HG02610 (cell line): ENCODE results near the gene GULP1.

ENCODE experiments used
- ATAC-seq: cut with Tn5 transposase; IDR thresholded peaks from one replicate; pipeline ENCODE4 v1.9.1; 2021; ENCODE audit warnings: mild to moderate bottlenecking, moderate library complexity; ENCODE audit not compliant: unreplicated experiment

Gene GULP1

DNA sequence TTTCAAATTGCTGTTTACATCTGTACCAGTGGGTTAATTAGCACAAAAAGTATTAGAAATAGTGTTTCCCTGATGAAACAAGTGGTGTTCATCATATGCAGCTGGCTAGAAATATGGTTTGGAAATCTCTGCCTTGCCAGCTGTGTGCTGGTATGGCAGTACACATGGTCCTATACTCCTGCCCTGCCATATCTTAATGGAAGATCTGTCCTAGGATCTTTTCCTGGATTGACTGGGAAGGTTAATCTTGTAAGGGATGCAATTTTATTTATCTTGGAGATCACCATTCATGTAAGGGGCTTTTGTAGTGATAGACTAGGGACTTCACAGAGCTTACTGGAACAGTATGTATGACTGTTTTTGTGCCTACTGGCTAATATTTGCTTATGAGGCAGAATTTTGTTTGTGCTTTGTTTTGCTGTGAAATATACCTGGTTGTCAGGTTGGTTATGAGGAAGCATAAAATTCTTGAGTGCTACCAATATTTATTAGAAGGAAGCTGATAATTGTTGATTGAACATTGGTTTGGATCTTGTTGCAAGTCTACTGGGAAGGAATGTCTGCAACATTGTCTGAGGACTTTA, 73.5 kb downstream of the GULP1 start:
- no peak for ATAC-seq

- no peak for ATAC-seq
Measured at GRCh38 chr2:188367164-188367563, 75.5 kb downstream of the GULP1 start.

DNA sequence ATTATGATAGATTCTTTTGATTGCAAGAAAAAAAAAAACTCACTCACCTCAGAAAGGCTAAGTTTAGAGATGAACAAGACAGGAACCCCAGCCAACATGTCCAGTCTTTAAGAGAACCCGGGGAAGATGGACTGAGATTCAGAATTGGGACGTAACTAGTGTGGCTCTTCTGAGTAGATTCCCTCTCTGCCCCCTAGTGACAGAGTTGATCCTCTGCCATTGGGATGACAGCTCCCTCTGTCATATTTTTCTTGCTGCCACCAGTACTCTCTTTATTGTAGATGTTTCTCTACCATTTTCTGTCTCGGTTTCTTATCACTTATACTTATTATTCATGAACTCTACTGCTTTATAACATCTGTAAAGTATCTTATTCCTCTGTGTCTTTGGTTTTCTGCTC, 77.7 kb downstream of the GULP1 start:
- peak; percentile 73 for ATAC-seq

DNA sequence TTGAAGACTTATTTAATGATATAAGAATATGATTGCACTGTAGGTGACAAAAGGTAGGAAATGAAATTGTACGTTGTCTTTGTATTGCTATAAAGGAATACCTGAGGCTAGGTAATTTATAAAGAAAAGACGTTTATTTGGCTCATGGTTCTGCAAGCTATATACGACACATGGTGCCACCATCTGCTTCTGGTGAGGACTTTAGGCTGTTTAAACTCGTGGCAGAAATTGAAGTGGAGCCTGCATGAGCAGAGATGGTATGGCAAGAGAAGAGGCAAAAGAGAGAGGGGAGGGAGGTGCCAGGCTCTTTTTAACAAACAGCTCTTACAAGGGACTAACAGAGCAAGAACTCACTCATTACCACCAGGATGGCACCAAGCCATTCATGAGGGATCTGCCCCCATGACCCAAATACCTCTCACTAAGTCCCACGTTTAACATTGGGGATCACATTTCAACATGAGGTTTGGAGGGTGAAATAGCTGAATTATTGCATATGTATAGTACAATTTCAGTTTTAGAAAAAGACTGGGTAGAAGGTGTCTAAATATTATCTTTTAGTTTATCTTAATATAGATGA, 86.8 kb downstream of the GULP1 start:
- ATAC-seq, result no peak

DNA sequence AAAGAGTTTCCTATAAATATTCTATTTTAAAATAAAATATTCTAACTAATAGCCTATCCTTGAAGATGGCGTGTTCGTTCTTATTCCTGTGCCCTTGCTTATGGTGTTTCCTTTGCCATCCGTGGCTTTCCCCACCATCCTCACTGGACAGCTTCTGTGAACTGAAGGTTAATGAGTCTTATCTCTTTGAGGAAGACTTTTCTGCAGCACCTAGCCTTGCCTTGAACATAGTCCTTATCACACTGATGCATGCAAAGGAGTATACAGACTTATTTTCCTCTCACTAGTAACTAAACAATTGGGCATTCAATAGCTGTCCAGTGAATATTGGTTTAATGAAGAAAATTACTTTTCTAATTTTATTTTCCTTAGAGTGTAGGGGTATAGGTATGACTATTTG, 88.1 kb downstream of the GULP1 start:
- ATAC-seq, result no peak

- no peak for ATAC-seq
Measured at GRCh38 chr2:188380280-188380679, 88.6 kb downstream of the GULP1 start.

DNA sequence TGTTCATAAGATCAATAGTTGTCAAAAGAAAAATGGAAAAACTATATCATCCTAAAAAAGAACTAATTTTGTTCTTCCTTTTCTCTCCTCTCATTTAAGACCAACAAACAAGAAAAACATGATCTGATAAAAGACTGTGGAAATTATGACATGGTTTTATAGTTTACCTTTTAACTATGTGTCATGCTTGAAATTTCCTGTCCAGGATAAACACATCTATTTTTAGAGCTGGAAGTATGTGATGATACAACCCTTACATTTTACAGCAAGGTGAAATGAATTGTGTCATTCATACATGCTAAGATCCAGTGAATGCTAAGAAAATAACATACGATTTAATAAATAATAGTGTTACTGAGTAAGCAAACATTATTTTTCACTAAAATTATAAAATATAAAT, 89.9 kb downstream of the GULP1 start:
- no peak for ATAC-seq

GRCh38 chr2:188382107-188382506, 90.4 kb downstream of the GULP1 start:
- no peak for ATAC-seq

GRCh38 chr2:188383158-188383557, 91.5 kb downstream of the GULP1 start:
- no peak for ATAC-seq

DNA sequence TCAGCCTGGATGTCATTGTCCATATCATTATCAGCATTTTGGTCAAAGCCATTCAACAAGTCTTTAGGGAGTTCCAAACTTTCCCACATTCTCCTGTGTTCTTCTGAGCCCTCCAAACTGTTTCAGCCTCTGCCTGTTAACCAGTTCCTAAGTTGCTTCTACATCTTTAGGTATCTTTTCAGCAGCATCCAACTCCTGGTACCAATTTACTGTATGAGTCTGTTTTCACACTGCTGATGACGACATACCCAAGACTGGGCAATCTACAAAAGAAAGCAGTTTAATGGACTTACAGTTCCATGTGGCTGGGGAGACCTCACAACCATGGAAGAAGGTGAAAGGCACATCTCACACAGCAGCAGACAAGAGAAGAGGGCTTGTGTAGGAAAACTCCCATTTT, 94.2 kb downstream of the GULP1 start:
- no peak for ATAC-seq

- no peak for ATAC-seq
Measured at GRCh38 chr2:188388831-188389230, 97.2 kb downstream of the GULP1 start.

DNA sequence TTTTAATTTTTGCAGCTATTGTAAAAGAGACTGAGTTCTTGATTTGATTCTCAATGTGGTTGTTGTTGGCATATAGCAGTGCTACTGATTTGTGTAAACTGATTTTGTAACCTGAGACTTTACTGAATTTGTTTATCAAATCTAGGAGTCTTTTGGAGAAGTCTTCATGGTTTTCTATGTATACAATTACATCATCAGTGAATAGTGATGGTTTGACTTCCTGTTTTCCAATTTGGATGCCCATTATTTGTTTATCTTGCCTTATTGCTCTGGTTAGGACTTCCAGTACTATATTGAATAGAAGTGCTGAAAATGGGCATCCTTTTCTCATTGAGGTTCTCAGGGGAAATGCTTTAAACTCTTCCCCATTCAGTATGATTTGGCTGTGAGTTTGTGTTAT, 99.7 kb downstream of the GULP1 start:
- no peak for ATAC-seq

DNA sequence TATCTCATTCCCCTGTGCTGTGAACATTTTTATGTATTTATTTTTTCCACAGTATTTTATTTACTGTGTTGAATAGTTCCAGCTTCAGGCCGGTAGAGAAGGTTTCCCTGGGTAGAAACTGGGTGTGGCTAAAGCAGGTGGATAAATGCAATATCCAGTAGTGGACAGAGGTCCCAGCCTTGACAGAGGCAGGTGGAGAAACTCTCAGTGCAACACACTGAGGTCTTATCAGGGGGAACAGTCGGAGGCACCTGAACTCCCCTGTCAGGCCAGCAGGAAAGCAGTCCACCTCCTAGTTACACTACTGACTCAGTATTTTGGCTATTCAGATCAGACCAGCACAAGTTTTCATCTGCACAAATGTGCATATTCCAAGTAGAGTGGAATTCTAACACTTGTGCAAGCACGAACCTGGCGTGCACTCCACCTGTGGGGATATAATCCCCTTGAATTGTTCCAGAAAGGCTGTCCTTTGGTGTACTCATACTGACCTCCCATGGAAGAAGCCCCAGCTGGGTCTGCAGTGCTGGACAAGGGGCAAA, 103.3 kb downstream of the GULP1 start:
- ATAC-seq, result no peak

DNA sequence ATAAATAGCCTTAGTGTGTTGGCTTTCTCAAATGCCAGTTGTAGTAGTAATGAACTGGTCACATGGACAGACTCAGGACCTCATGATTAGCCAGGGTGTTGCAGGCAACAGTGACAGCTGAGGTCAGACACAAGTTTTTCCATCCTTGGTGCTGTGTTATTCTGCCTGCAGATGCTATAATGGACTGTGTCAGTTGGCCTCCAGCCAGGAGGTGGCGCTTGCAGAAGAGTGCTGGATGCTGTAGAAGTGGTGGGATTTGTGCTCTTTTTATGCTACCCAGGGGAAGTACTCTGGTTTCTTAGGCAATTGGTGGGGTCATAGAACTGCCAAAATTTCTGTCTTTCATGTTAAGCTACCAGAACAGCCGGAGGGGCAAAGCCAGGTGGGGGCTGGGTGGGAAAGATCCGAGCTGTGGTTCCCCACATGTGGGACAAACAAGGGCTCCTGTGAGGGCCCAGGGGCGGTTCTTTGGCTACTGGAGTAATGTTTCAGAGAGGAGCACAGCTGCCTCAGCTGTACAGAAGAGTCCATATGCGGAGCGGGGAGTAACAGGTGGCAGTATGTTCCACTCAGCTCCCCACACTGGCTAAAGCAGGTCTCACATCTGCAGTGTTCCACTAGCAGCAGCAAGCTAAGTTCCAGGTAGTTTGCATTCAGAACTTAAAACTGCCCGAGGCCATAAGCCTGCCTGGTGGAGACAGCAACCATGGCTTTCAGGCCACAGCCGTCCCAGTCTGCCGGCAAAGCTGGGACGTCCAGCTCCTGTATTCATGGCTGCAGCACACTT, 104.4 kb downstream of the GULP1 start:
- no peak for ATAC-seq

- ATAC-seq, result no peak
Measured at GRCh38 chr2:188399159-188399558, 107.5 kb downstream of the GULP1 start.

GRCh38 chr2:188403676-188404075, 112.0 kb downstream of the GULP1 start:
- no peak for ATAC-seq

GRCh38 chr2:188404341-188405004, 112.8 kb downstream of the GULP1 start:
- no peak for ATAC-seq

DNA sequence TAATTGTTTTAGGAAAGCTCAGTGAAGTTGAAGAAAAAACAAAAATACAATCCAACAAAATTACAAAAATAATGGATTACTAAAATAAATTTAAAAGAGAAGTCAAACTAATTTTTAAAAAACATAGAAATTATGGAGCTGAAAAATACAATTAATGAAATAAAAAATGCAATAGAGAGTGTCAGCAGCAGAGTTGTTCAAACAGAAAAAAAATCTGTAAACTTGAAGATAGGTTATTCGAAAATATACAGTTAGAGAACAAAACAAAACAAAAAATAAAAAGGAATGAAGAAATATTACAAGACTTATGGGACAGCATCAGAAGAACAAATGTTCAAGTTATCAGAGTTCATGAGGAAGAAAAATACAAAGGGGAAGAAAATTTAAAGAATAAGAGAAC, 114.7 kb downstream of the GULP1 start:
- ATAC-seq, result no peak

- no peak for ATAC-seq
Measured at GRCh38 chr2:188410504-188411235, 119.0 kb downstream of the GULP1 start.

DNA sequence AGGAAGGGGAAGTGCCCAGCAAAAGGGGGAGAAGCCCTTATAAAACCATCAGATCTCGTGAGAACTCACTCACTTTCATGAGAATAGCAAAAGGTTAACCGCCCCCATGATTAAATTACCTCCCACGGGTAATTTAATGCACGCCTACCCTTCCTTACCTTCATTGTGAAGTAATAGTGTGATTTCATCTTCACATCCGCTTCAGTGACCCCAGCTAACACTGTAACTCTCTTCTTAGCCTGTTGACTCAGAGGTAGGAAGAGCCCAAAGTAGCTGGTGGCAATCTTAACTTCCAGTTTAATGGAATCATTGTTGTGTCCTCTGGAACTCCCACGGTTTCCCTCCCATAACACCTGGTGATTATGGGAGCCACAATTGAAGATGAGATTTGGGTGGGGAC, 120.5 kb downstream of the GULP1 start:
- no peak for ATAC-seq

GRCh38 chr2:188414411-188414810, 122.7 kb downstream of the GULP1 start:
- no peak for ATAC-seq
